CD4-positive, alpha-beta T cell (primary cell): ENCODE data around the gene NUP214. TPM values are rescaled to one million over a fixed set of nuclear protein-coding genes. Genes with fewer than 3 reads are reported as not detected.

Source experiments
- ATAC-seq: fragments of 200-7000 bp; cut with Tn5 transposase; one replicate; pipeline ENCODE4 v1.10.0; 2022; ENCODE audit warnings: mild to moderate bottlenecking; ENCODE audit not compliant: poor library complexity
- CTCF ChIA-PET: fragments of 350-600 bp; sonication (Branson Sonifier 250); formaldehyde crosslinking; loops from one replicate; lab custom pipeline; 2021; ENCODE audit warnings: antibody characterized with exemption, inconsistent platforms; lab: Charles Lee
- POLR2A ChIA-PET: fragments of 350-600 bp; sonication (Branson Sonifier 250); formaldehyde crosslinking; loops from one replicate; lab custom pipeline; 2021; ENCODE audit warnings: antibody characterized with exemption, inconsistent platforms; lab: Charles Lee
- DNase-seq, 14 experiments: peaks; one replicate each; pipeline ENCODE4 v3.0.0-alpha.2; 2013 to 2020; ENCODE audit warnings: mixed read lengths in 2 of 14
- H3K27ac ChIP-seq, 2 donors: one replicate each; pipeline versions ENCODE4 v1.5.1 to v1.7.0; 2013; ENCODE audit warnings: low read length in 2 of 2, low read depth in 1 of 2, mild to moderate bottlenecking in 1 of 2
- H3K27me3 ChIP-seq, 2 experiments: 1 replicate in 1 of 2; 2 replicates in 1 of 2; pipeline versions ENCODE4 v1.6.1 to v1.7.0; 2013; ENCODE audit warnings: low read length in 2 of 2, control low read depth in 1 of 2, mild to moderate bottlenecking in 1 of 2, moderate library complexity in 1 of 2; ENCODE audit not compliant: insufficient read depth in 2 of 2, control insufficient read depth in 1 of 2
- H3K36me3 ChIP-seq: one replicate; pipeline ENCODE4 v1.6.1; 2013; ENCODE audit warnings: low read length, control low read depth; ENCODE audit not compliant: insufficient read depth
- H3K4me1 ChIP-seq: one replicate; pipeline ENCODE4 v1.6.1; 2013; ENCODE audit warnings: low read length, control low read depth; ENCODE audit not compliant: insufficient read depth
- H3K4me3 ChIP-seq: one replicate; pipeline ENCODE4 v1.5.1; 2013; ENCODE audit warnings: mild to moderate bottlenecking, low read length, moderate library complexity
- H3K9me3 ChIP-seq, 2 experiments: 1 replicate in 1 of 2; 2 replicates in 1 of 2; pipeline versions ENCODE4 v1.6.1 to v1.7.0; 2013; ENCODE audit warnings: low read length in 2 of 2, mild to moderate bottlenecking in 2 of 2, control low read depth in 1 of 2, moderate library complexity in 1 of 2; ENCODE audit not compliant: control insufficient read depth in 1 of 2, insufficient read depth in 1 of 2
- H3K27ac Mint-ChIP-seq: one replicate; pipeline ENCODE4 v1.8.0; 2020; ENCODE audit warnings: mixed read lengths
- H3K27me3 Mint-ChIP-seq: one replicate; pipeline ENCODE4 v1.8.0; 2021; ENCODE audit warnings: mixed read lengths
- H3K36me3 Mint-ChIP-seq: one replicate; pipeline ENCODE4 v1.8.0; 2021; ENCODE audit warnings: low read depth, mixed read lengths
- H3K4me1 Mint-ChIP-seq: one replicate; pipeline ENCODE4 v1.8.0; 2021; ENCODE audit warnings: low read depth, mixed read lengths
- H3K4me3 Mint-ChIP-seq: one replicate; pipeline ENCODE4 v1.8.0; 2020; ENCODE audit warnings: mild to moderate bottlenecking, mixed read lengths
- H3K9me3 Mint-ChIP-seq: one replicate; pipeline ENCODE4 v1.8.0; 2020; ENCODE audit warnings: mixed read lengths
- CTCF ChIP-seq: fragments of 200-600 bp; IDR thresholded peaks from one replicate; pipeline ENCODE4 v1.8.0; 2022; ENCODE audit warnings: antibody characterized with exemption, mild to moderate bottlenecking
- intact Hi-C, 2 experiments: fragments of 100-400 bp; cut with DNase I in 1 of 2; cut with micrococcal nuclease in 1 of 2; formaldehyde crosslinking; loops; one replicate each; pipeline versions ENCODE4 v1.15.1 to v1.9.0; 2023 to 2025; cut with DNase I, micrococcal nuclease
- total RNA-seq, 174 experiments: library from RNA in 2 of 174; stranded (reverse) in 2 of 174; gene quantifications; one replicate each; pipeline ENCODE4 v1.2.3 and lab custom pipeline; 2021 to 2026

Gene NUP214
- total RNA-seq, 2 experiments from 2014 or later: 105 to 107 TPM

GRCh38 chr9:131094622-131095021 is 30.8 kb upstream of the NUP214 start:
- DNase-seq (no peak), ATAC-seq (no peak)
- no peaks in the 10 kb centered on the region for H3K36me3 Mint-ChIP-seq
- peak overlapping the region; percentile 11 for H3K4me3 Mint-ChIP-seq
- peaks cover 12% of the 10 kb centered on the region for H3K4me1 ChIP-seq
- no peaks in the 10 kb centered on the region for H3K9me3 Mint-ChIP-seq
- H3K4me1 Mint-ChIP-seq: peaks cover 9% of the 10 kb centered on the region
- intact Hi-C loops: no loop called here
- ChIA-PET CTCF (no interaction called here), POLR2A (no interaction called here)
- no peaks in the 10 kb centered on the region for H3K36me3 ChIP-seq
- H3K9me3 ChIP-seq: peaks cover 0 to 12% of the 10 kb centered on the region in 2 experiments
- no peak overlapping the region for H3K27ac ChIP-seq
- H3K27ac Mint-ChIP-seq: no peak overlapping the region
- H3K4me3 ChIP-seq: no peak overlapping the region
- H3K27me3 ChIP-seq: peaks cover 19 to 30% of the 10 kb centered on the region in 2 experiments
- H3K27me3 Mint-ChIP-seq: peaks cover 40% of the 10 kb centered on the region
- TF ChIP-seq CTCF: no peak

- Mint-ChIP-seq H3K36me3 (no peaks in the 10 kb centered on the region), H3K9me3 (no peaks in the 10 kb centered on the region), H3K4me1 (peaks cover 9% of the 10 kb centered on the region), H3K4me3 (peak overlapping the region; percentile 43), H3K27me3 (peaks cover 40% of the 10 kb centered on the region), H3K27ac (no peak overlapping the region)
- ChIA-PET POLR2A (no interaction called here), CTCF (no interaction called here)
- intact Hi-C loops: no loop called here
- no peak overlapping the region for H3K4me3 ChIP-seq
- DNase-seq (no peak), ATAC-seq (no peak)
- H3K36me3 ChIP-seq: no peaks in the 10 kb centered on the region
- peaks cover 19 to 30% of the 10 kb centered on the region in 2 experiments for H3K27me3 ChIP-seq
- no peak for TF ChIP-seq CTCF
- peaks cover 0 to 12% of the 10 kb centered on the region in 2 experiments for H3K9me3 ChIP-seq
- peaks cover 12% of the 10 kb centered on the region for H3K4me1 ChIP-seq
- no peak overlapping the region for H3K27ac ChIP-seq
Observed at GRCh38 chr9:131095666-131096268, 29.6 kb upstream of the NUP214 start.

- ATAC-seq (no peak), DNase-seq (peak in 4 of 14 experiments; percentile 3 to 37 (median 19))
- H3K4me3 ChIP-seq: peak within 1 kb of the TSS; percentile 10
- H3K27me3 Mint-ChIP-seq: peaks cover 40% of the 10 kb centered on the region
- no peak within 1 kb of the TSS for H3K27ac Mint-ChIP-seq
- no peaks in the 10 kb centered on the region for H3K36me3 ChIP-seq
- H3K36me3 Mint-ChIP-seq: no peaks in the 10 kb centered on the region
- ChIA-PET CTCF (no interaction called here), POLR2A (no interaction called here)
- peaks cover 9% of the 10 kb centered on the region for H3K4me1 Mint-ChIP-seq
- H3K27ac ChIP-seq: no peak within 1 kb of the TSS
- H3K9me3 Mint-ChIP-seq: no peaks in the 10 kb centered on the region
- TF ChIP-seq CTCF: no peak
- peak within 1 kb of the TSS; percentile 60 for H3K4me3 Mint-ChIP-seq
- peaks cover 0 to 12% of the 10 kb centered on the region in 2 experiments for H3K9me3 ChIP-seq
- intact Hi-C loops: no loop called here
- peaks cover 12% of the 10 kb centered on the region for H3K4me1 ChIP-seq
- peaks cover 19 to 30% of the 10 kb centered on the region in 2 experiments for H3K27me3 ChIP-seq
Observed at GRCh38 chr9:131096269-131097125, 28.9 kb upstream of the NUP214 start, which contains the start of gene AIF1L. Gene AIF1L (plus strand): TSS chr9:131096531. CDS start chr9:131096630, 99 bp downstream.
